ENCODE results near the gene ST3GAL2. TPM values are rescaled to one million over a fixed set of nuclear protein-coding genes. Genes with fewer than 3 reads are reported as not detected.
"Not testable (repeated sequence)": the region's sequence is repeated elsewhere in the genome, so short reads cannot be mapped to it uniquely, and the experiment has no call there.

The ST3GAL2 gene
- total RNA-seq, 1 donor from 2014 or later = 71.9 TPM

DNA sequence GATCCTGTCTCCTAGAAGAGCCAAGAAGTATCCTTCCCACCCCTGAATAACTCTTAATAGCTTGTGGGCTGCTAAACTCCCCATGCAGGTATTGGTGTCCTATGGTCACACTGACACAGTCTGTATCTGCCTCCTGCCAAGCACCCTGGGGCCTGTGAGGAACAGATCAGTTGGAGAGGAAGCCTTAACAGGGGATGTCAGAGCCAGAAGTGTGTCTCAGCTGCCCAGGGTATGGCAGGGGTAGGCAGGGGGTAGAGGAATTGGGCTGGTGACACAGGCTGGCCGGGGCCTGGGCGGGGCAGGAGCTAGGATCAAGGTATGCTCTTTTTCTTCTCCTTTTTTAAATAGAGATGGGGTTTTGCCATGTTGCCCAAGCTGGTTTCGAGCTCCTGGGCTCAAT lies 47.5 kb downstream of the ST3GAL2 start:
- Mint-ChIP-seq H3K27me3 (ENCODE audit: low read depth) (no peaks in the 10 kb centered on the region), H3K4me1 (ENCODE audit: low read depth) (peaks cover 16% of the 10 kb centered on the region), H3K9me3 (ENCODE audit: low read depth) (no peaks in the 10 kb centered on the region), H3K27ac (ENCODE audit: unreplicated experiment) (peak overlapping the region; percentile 61), H3K36me3 (ENCODE audit: low read depth) (peaks cover 11% of the 10 kb centered on the region), H3K4me3 (ENCODE audit: unreplicated experiment) (no peak overlapping the region)
- TF ChIP-seq, protein P1, sequence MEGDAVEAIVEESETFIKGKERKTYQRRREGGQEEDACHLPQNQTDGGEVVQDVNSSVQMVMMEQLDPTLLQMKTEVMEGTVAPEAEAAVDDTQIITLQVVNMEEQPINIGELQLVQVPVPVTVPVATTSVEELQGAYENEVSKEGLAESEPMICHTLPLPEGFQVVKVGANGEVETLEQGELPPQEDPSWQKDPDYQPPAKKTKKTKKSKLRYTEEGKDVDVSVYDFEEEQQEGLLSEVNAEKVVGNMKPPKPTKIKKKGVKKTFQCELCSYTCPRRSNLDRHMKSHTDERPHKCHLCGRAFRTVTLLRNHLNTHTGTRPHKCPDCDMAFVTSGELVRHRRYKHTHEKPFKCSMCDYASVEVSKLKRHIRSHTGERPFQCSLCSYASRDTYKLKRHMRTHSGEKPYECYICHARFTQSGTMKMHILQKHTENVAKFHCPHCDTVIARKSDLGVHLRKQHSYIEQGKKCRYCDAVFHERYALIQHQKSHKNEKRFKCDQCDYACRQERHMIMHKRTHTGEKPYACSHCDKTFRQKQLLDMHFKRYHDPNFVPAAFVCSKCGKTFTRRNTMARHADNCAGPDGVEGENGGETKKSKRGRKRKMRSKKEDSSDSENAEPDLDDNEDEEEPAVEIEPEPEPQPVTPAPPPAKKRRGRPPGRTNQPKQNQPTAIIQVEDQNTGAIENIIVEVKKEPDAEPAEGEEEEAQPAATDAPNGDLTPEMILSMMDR (IDR thresholded peaks at IDR 0.05) = no peak
- DNase-seq (ENCODE audit: low spot score) = no peak

DNA sequence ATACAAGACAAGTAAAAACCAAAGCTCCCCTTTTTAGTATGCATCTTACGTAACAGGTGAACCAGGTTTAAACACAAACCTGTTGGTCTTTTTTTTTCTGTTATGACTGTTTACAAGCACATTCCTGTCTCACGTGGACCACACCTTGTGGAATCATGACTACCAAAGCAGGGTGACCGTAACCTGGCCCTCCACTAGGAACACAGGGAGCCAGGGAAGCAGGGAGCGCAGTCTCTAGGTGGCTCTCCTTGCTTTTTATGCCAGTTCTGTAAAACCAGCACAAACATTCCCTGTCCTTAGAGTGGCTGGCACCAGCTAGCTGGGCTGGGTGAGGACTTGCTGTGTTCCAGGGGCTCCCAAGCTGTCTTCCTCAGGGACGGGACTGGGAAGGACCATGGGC lies 48.1 kb downstream of the ST3GAL2 start:
- Mint-ChIP-seq H3K4me3 (ENCODE audit: unreplicated experiment) (no peak overlapping the region), H3K27me3 (ENCODE audit: low read depth) (no peaks in the 10 kb centered on the region), H3K4me1 (ENCODE audit: low read depth) (peaks cover 16% of the 10 kb centered on the region), H3K9me3 (ENCODE audit: low read depth) (no peaks in the 10 kb centered on the region), H3K27ac (ENCODE audit: unreplicated experiment) (no peak overlapping the region), H3K36me3 (ENCODE audit: low read depth) (peaks cover 11% of the 10 kb centered on the region)
- TF ChIP-seq, protein P1 (IDR thresholded peaks at IDR 0.05) = no peak
- no peak for DNase-seq (ENCODE audit: low spot score)

DNA sequence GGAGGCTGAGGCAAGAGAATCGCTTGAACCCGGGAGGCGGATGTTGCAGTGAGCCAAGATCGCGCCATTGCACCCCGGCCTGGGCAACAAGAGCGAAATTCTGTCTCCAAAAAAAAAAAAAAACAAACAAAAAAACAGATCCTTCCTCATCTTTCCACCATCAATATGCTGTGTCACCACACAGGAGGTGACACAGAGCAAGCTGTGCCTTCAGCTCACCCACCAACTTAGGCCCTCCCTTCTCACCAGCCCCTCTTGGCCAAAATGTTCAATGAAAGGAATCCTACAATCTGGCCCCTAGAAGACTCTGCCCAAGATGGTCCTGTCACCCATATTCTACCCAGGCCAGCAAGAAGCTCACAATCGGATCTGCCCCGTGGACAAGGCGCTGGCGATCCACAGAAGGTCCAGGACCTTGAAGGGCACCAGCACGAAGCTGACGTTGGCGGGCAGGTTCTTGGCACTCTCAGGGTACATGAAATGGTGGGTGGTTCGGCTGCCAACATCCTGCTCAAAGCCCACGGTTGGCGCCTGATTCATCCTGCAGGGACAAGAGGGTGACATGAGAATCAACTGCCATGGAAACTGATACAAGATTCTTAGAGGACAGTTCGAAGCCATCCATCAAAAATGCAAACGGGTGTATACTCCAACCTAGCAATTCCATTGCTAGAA lies 50.8 kb downstream of the ST3GAL2 start:
- no peak overlapping the region for H3K4me3 Mint-ChIP-seq (ENCODE audit: unreplicated experiment)
- no peak for DNase-seq (ENCODE audit: low spot score)

DNA sequence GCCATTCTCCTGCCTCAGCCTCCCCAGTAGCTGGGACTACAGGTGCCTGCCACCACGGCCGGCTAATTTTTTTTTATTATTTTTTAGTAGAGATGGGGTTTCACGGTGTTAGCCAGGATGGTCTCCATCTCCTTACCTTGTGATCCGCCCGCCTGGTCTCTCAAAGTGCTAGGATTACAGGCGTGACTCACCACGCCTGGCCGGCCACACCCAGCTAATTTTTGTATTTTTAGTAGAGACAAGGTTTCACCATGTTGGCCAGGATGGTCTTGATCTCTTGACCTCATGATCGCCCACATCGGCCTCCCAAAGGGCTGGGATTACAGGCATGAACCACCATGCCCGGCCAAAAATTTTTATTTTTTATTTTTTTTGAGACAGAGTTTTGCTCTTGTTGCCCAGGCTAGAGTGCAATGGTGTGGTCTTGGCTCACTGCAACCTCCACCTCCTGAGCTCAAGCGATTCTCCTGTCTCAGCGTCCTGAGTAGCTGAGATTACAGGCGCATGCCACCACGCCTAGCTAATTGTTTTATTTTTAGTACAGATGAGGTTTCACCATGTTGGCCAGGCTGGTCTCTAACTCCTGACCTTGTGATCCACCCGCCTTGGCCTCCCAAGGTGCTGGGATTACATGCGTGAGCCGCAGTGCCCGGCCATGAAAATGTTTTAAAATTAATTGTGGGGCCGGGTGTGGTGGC lies 52.5 kb downstream of the ST3GAL2 start:
- not testable (repeated sequence) for H3K27ac Mint-ChIP-seq (ENCODE audit: unreplicated experiment); H3K4me1 Mint-ChIP-seq (ENCODE audit: low read depth); H3K9me3 Mint-ChIP-seq (ENCODE audit: low read depth); DNase-seq (ENCODE audit: low spot score); H3K4me3 Mint-ChIP-seq (ENCODE audit: unreplicated experiment); H3K27me3 Mint-ChIP-seq (ENCODE audit: low read depth)
- H3K36me3 Mint-ChIP-seq (ENCODE audit: low read depth) = peaks cover 19% of the 10 kb centered on the region

More for the DNA sequence above, 50.8 kb downstream of the ST3GAL2 start:
- Mint-ChIP-seq H3K4me1 (ENCODE audit: low read depth) (peaks cover 16% of the 10 kb centered on the region), H3K36me3 (ENCODE audit: low read depth) (peaks cover 17% of the 10 kb centered on the region), H3K27me3 (ENCODE audit: low read depth) (no peaks in the 10 kb centered on the region), H3K27ac (ENCODE audit: unreplicated experiment) (no peak overlapping the region), H3K9me3 (ENCODE audit: low read depth) (no peaks in the 10 kb centered on the region)
- TF ChIP-seq, protein P1 (IDR thresholded peaks at IDR 0.05) = no peak

DNA sequence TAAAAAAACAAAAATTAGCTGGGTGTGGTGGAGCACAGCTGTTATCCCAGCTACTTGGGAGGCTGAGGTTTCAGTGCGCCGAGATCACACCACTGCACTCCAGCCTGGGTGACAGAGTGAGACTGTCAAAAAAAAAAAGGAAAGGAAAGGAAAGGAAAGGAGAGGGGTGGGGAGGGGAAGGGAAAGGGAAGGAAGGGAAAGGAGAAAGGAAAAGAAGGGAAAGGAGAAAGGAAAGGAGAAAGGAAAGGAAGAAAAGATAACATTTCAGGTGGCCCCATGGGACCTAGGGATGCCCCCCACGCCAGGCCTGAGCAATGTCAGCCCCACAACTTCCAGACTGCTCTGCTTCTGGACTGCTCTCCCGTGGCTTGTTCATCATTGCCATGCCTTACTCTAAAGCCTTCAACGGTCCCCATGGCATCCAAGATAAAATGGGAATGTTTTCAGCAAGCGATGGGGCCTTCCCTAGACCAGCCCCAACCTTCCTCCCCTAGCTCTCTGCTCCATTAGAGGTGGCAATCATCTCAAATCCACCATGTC lies 55.4 kb downstream of the ST3GAL2 start:
- H3K27ac Mint-ChIP-seq (ENCODE audit: unreplicated experiment) = no peak overlapping the region
- H3K4me3 Mint-ChIP-seq (ENCODE audit: unreplicated experiment) = no peak overlapping the region
- no peaks in the 10 kb centered on the region for H3K9me3 Mint-ChIP-seq (ENCODE audit: low read depth)
- H3K27me3 Mint-ChIP-seq (ENCODE audit: low read depth) = no peaks in the 10 kb centered on the region
- DNase-seq (ENCODE audit: low spot score) = no peak
- peaks cover 13% of the 10 kb centered on the region for H3K4me1 Mint-ChIP-seq (ENCODE audit: low read depth)
- TF ChIP-seq, protein P1 (IDR thresholded peaks at IDR 0.05) = no peak
- peaks cover 18% of the 10 kb centered on the region for H3K36me3 Mint-ChIP-seq (ENCODE audit: low read depth)

Data from chondrocyte (in vitro differentiated cells).